H9 (cell line): ENCODE results near the gene DRICH1. TPM values are rescaled to one million over a fixed set of nuclear protein-coding genes. Genes with fewer than 3 reads are reported as not detected.

Experiments used
- DNase-seq: peaks from one replicate; pipeline ENCODE4 v3.0.0-alpha.2; 2017
- H2AFZ ChIP-seq: one replicate; pipeline ENCODE4 v1.6.1; 2013; ENCODE audit warnings: mild to moderate bottlenecking, low read length, control low read depth, moderate library complexity
- H2AK5ac ChIP-seq: 2 replicates; pipeline ENCODE4 v1.6.1; 2013; ENCODE audit warnings: low read length, control low read depth, mixed read lengths; ENCODE audit not compliant: insufficient read length
- H2BK120ac ChIP-seq: one replicate; pipeline ENCODE4 v1.6.1; 2013; ENCODE audit warnings: low read depth, mild to moderate bottlenecking, low read length, control low read depth, inconsistent platforms; ENCODE audit not compliant: poor library complexity, severe bottlenecking
- H2BK12ac ChIP-seq: 2 replicates; pipeline ENCODE4 v1.6.1; 2013; ENCODE audit warnings: low read length, control low read depth, mixed read lengths, low read depth; ENCODE audit not compliant: insufficient read length
- H2BK15ac ChIP-seq: 2 replicates; pipeline ENCODE4 v1.6.1; 2013; ENCODE audit warnings: low read depth, low read length, control low read depth
- H2BK20ac ChIP-seq: one replicate; pipeline ENCODE4 v1.6.1; 2013; ENCODE audit warnings: low read depth, mild to moderate bottlenecking, low read length, control low read depth, inconsistent platforms; ENCODE audit not compliant: poor library complexity, severe bottlenecking
- H2BK5ac ChIP-seq: 2 replicates; pipeline ENCODE4 v1.6.1; 2013; ENCODE audit warnings: low read length, control low read depth, mixed read lengths; ENCODE audit not compliant: insufficient read length
- H3K14ac ChIP-seq: 2 replicates; pipeline ENCODE4 v1.6.1; 2013; ENCODE audit warnings: low read length, control low read depth; ENCODE audit not compliant: insufficient read depth
- H3K18ac ChIP-seq: 2 replicates; pipeline ENCODE4 v1.6.1; 2013; ENCODE audit warnings: low read depth, mild to moderate bottlenecking, mixed read lengths, low read length, control low read depth; ENCODE audit not compliant: insufficient read length
- H3K23ac ChIP-seq: 2 replicates; pipeline ENCODE4 v1.6.1; 2013; ENCODE audit warnings: low read length, control low read depth, mixed read lengths, low read depth; ENCODE audit not compliant: insufficient read length
- H3K23me2 ChIP-seq: 2 replicates; pipeline ENCODE4 v1.6.1; 2013; ENCODE audit warnings: low read depth, mild to moderate bottlenecking, mixed read lengths, low read length, control low read depth; ENCODE audit not compliant: insufficient read length, poor library complexity, severe bottlenecking
- H3K27ac ChIP-seq: 2 replicates; pipeline ENCODE4 v1.5.1; 2013; ENCODE audit warnings: low read length, control low read depth, mixed read lengths, low read depth; ENCODE audit not compliant: insufficient read length
- H3K27me3 ChIP-seq: 2 replicates; pipeline ENCODE4 v1.6.1; 2013; ENCODE audit warnings: low read length, control low read depth, inconsistent platforms; ENCODE audit not compliant: insufficient read depth
- H3K4ac ChIP-seq: 2 replicates; pipeline ENCODE4 v1.6.1; 2013; ENCODE audit warnings: low read depth, mild to moderate bottlenecking, control low read depth, inconsistent platforms, low read length, moderate library complexity
- H3K4me1 ChIP-seq: 2 replicates; pipeline ENCODE4 v1.6.1; 2013; ENCODE audit warnings: low read length, control low read depth, inconsistent platforms; ENCODE audit not compliant: insufficient read depth
- H3K4me2 ChIP-seq: 2 replicates; pipeline ENCODE4 v1.6.1; 2013; ENCODE audit warnings: low read length, control low read depth, mixed read lengths; ENCODE audit not compliant: insufficient read length, insufficient read depth
- H3K56ac ChIP-seq: 2 replicates; pipeline ENCODE4 v1.6.1; 2013; ENCODE audit warnings: low read depth, mild to moderate bottlenecking, mixed read lengths, low read length, control low read depth; ENCODE audit not compliant: insufficient read length
- H3K79me1 ChIP-seq: 2 replicates; pipeline ENCODE4 v1.6.1; 2013; ENCODE audit warnings: low read depth, mild to moderate bottlenecking, moderate library complexity, low read length, control low read depth, inconsistent platforms; ENCODE audit not compliant: insufficient read depth, poor library complexity, severe bottlenecking
- H3K79me2 ChIP-seq: 2 replicates; pipeline ENCODE4 v1.6.1; 2013; ENCODE audit warnings: low read length, control low read depth, inconsistent platforms; ENCODE audit not compliant: insufficient read depth
- H3K9ac ChIP-seq: 2 replicates; pipeline ENCODE4 v1.6.1; 2013; ENCODE audit warnings: low read length, control low read depth, mixed read lengths; ENCODE audit not compliant: insufficient read length; ENCODE audit errors: extremely low read depth
- H3K9me3 ChIP-seq: one replicate; pipeline ENCODE4 v1.6.1; 2013; ENCODE audit warnings: low read depth, low read length, inconsistent platforms; ENCODE audit not compliant: control insufficient read depth
- H3T11ph ChIP-seq: one replicate; pipeline ENCODE4 v1.6.1; 2013; ENCODE audit warnings: mild to moderate bottlenecking, low read length, control low read depth, inconsistent platforms
- H4K20me1 ChIP-seq: one replicate; pipeline ENCODE4 v1.6.1; 2013; ENCODE audit not compliant: control insufficient read depth, insufficient read length, insufficient read depth
- H4K5ac ChIP-seq: 2 replicates; pipeline ENCODE4 v1.6.1; 2013; ENCODE audit warnings: low read depth, mild to moderate bottlenecking, mixed read lengths, low read length, control low read depth; ENCODE audit not compliant: insufficient read length
- H4K8ac ChIP-seq: replicated peaks from 2 replicates; pipeline ENCODE4 v1.6.1; 2013; ENCODE audit warnings: low read length, control low read depth, mixed read lengths, low read depth; ENCODE audit not compliant: insufficient read length
- H4K91ac ChIP-seq: 2 replicates; pipeline ENCODE4 v1.6.1; 2013; ENCODE audit warnings: low read depth, mild to moderate bottlenecking, moderate library complexity, mixed read lengths, low read length, control low read depth; ENCODE audit not compliant: insufficient read length
- H3K27ac Mint-ChIP-seq, 3 experiments: 2 replicates in 2 of 3; 3 replicates in 1 of 3; pipeline ENCODE4 v1.8.0; 2020 to 2021; ENCODE audit warnings: mixed read lengths in 3 of 3, mild to moderate bottlenecking in 1 of 3, moderate library complexity in 1 of 3
- H3K27me3 Mint-ChIP-seq: 2 replicates; pipeline ENCODE4 v1.8.0; 2021; ENCODE audit warnings: low read depth, mild to moderate bottlenecking, moderate library complexity, mixed read lengths
- H3K36me3 Mint-ChIP-seq, 3 experiments: 2 replicates in 2 of 3; 3 replicates in 1 of 3; pipeline ENCODE4 v1.8.0; 2020 to 2021; ENCODE audit warnings: low read depth in 3 of 3, mixed read lengths in 3 of 3; ENCODE audit not compliant: insufficient read depth in 1 of 3
- H3K4me1 Mint-ChIP-seq, 2 experiments: 2 replicates each; pipeline ENCODE4 v1.8.0; 2020; ENCODE audit warnings: mixed read lengths in 2 of 2
- H3K4me3 Mint-ChIP-seq, 2 experiments: 2 replicates in 1 of 2; 3 replicates in 1 of 2; pipeline ENCODE4 v1.8.0; 2020 to 2021; ENCODE audit warnings: mild to moderate bottlenecking in 2 of 2, mixed read lengths in 2 of 2, moderate library complexity in 1 of 2
- H3K9me3 Mint-ChIP-seq, 2 experiments: 2 replicates in 1 of 2; 3 replicates in 1 of 2; pipeline ENCODE4 v1.8.0; 2020; ENCODE audit warnings: mild to moderate bottlenecking in 2 of 2, mixed read lengths in 2 of 2, moderate library complexity in 1 of 2
- WGBS: extraction: QIAGEN DNeasy Blood & Tissue Kit; methylation state at CpG from one replicate; pipeline ENCODE4 v1.1.7; 2013; ENCODE audit warnings: missing lambda C conversion rate, low lambda C conversion rate, mixed read lengths; ENCODE audit not compliant: insufficient read length; ENCODE audit errors: extremely low coverage; 5-methylcytosine and 5-hydroxymethylcytosine counted together
- total RNA-seq: library from RNA; stranded (reverse); gene quantifications from 2 replicates; pipeline ENCODE4 v1.2.1, GENCODE V29; 2021
- TF ChIP-seq, protein P1 (sequence below): fragments of 200-600 bp; sonication (generic); conservative IDR thresholded peaks from 3 replicates; pipeline ENCODE4 v1.8.0; 2021; ENCODE audit warnings: antibody characterized with exemption, mild to moderate bottlenecking

Gene DRICH1
- total RNA-seq, 1 experiment from 2014 or later = not detected

DNA sequence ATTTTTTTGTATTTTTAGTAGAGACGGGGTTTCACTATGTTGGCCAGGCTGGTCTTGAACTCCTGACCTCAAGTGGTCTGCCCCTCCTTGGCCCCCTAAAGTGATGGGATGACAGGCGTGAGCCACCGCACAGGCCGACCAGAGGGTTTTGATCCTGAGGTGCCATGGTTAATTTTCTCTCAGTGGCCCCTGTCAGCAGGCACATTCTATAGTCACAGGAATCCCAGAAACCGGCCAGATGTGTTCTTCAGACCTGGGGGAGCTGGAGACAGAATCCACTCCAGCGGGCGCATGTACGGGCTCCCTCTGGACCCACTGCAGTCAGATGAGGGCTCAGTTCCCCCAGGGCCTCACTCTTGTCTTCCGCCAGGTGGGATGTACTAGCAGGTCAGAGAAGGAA, 69.0 kb downstream of the DRICH1 start:
- Histone ChIP-seq H3K23me2 (peaks cover 10% of the 10 kb centered on the region), H3K79me2 (no peaks in the 10 kb centered on the region), H3T11ph (no peak overlapping the region), H3K23ac (no peak overlapping the region), H3K9ac (no peak overlapping the region), H2BK5ac (no peak overlapping the region), H4K5ac (no peak overlapping the region), H3K9me3 (no peaks in the 10 kb centered on the region), H2BK15ac (no peak overlapping the region), H3K56ac (no peak overlapping the region), H2BK12ac (no peak overlapping the region), H2BK120ac (no peak overlapping the region), H4K91ac (no peak overlapping the region), H4K20me1 (no peaks in the 10 kb centered on the region), H3K4me1 (no peaks in the 10 kb centered on the region; the same call in 1 of the 2 replicates), H3K27ac (no peak overlapping the region), H3K4ac (no peak overlapping the region), H3K14ac (no peak overlapping the region), H2AK5ac (no peak overlapping the region), H4K8ac (no peak overlapping the region), H2AFZ (no peak overlapping the region), H3K4me2 (no peak overlapping the region), H3K79me1 (no peaks in the 10 kb centered on the region), H2BK20ac (no peak overlapping the region), H3K27me3 (peaks cover 7% of the 10 kb centered on the region; the same call in 1 of the 2 replicates), H3K18ac (no peak overlapping the region)
- TF ChIP-seq, protein P1, sequence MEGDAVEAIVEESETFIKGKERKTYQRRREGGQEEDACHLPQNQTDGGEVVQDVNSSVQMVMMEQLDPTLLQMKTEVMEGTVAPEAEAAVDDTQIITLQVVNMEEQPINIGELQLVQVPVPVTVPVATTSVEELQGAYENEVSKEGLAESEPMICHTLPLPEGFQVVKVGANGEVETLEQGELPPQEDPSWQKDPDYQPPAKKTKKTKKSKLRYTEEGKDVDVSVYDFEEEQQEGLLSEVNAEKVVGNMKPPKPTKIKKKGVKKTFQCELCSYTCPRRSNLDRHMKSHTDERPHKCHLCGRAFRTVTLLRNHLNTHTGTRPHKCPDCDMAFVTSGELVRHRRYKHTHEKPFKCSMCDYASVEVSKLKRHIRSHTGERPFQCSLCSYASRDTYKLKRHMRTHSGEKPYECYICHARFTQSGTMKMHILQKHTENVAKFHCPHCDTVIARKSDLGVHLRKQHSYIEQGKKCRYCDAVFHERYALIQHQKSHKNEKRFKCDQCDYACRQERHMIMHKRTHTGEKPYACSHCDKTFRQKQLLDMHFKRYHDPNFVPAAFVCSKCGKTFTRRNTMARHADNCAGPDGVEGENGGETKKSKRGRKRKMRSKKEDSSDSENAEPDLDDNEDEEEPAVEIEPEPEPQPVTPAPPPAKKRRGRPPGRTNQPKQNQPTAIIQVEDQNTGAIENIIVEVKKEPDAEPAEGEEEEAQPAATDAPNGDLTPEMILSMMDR = no peak
- no peaks in the 10 kb centered on the region for H3K36me3 Mint-ChIP-seq
- no peaks in the 10 kb centered on the region for H3K9me3 Mint-ChIP-seq
- no peak for DNase-seq
- H3K4me1 Mint-ChIP-seq = peaks cover 14% of the 10 kb centered on the region in 2 experiments
- no CpG with 5 or more reads among the region's 9 CpGs for WGBS
- H3K4me3 Mint-ChIP-seq = no peak overlapping the region
- peaks cover 84% of the 10 kb centered on the region for H3K27me3 Mint-ChIP-seq
- H3K27ac Mint-ChIP-seq = no peak overlapping the region; a peak in 1 of 7 replicates
